ENCODE results near the gene INPP5D.
"Not testable (repeated sequence)": the region's sequence is repeated elsewhere in the genome, so short reads cannot be mapped to it uniquely, and the experiment has no call there.

INPP5D gene

DNA sequence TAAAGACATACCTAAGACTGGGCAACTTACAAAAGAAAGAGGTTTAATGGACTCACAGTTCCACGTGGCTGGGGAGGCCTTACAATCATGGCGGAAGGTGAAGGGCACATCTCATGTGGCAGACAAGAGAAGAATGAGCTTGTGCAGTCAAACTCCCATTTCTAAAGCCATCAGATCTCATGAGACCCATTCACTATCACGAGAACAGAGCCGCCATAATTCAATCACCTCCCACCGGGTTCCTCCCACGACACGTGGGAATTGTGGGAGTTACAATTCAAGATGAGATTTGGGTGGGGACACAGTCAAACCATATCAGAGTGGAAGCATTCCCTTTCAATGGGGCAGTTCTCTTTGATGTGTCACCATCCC is 39.7 kb downstream of the INPP5D start:
- DNase-seq, result not testable (repeated sequence)

DNA sequence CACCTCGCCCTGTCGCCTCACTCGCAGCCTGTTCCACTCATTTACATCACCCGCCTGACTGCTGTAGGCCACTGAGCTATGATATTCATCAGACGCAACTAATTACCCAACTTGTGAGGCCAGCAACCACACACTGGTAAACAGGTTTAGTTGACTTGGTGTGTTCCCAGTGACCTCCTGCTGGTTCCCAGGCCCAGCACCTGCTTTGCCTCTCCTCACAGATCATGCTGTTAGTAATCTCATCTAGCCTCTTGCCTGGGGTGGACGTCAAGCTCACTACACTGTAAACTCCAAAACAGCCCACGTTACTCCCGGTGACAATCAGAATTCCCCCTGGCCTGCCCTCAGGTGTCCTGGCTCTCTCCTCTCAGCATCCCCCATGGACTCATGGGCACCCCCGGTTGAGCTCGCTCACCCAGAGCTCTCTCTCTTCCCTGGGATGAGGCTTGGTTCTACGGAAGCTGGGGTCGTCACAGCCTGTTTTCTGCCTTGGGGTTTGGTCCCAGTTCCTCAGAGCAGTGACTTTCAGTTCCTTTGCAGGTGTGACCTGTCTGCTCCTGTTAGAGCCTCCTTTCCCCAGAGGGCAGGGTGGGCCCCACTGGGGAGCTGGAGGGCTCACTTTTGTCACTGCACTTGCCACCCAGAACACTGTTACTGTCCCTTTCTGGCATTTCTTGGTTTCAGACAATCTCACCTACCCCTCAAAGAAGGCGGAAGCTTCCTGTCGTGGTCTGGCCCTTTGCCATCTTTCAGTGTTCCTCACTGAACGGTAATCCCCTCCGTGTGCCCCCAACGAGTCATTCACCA is 40.3 kb downstream of the INPP5D start:
- peak; percentile 66 to 79 for DNase-seq

DNA sequence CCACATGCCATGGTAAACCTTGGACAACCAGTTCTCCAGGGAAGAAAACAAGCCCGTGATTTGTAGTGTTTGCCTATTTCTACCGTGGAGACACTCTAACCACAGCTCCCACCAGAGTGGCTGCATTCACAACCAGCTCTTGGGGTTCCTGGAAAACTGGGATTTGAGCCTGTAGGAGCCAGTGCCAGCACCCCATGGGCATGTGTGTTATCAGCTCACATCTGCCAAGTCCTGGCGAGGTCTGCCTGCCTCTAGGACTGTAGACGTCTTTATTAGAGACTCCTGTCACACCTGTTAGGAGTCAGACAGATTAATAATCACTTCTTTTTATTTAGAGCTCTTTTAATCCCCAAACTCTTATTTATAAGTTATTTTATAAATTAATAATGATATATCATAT is 41.0 kb downstream of the INPP5D start:
- no peak for DNase-seq

DNA sequence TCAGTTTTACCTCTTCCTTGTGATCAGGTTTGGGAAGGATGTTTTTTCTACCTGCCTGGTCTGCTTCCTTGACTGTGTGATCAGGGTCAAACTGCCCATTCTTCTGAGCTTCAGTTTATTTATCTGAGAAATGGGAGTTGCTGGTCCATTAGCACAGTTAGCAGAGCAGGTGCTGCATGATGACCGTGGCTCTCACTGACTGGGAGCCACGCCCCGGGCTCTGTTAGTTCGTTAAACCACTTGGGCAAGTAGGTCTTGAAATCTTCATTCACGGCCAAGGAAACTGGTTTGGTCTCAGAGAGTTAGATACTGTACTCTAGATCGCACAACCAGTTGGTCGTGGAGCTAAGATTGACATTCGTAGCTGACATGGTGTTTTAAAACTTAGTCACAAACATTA is 41.7 kb downstream of the INPP5D start:
- no peak for DNase-seq

DNA sequence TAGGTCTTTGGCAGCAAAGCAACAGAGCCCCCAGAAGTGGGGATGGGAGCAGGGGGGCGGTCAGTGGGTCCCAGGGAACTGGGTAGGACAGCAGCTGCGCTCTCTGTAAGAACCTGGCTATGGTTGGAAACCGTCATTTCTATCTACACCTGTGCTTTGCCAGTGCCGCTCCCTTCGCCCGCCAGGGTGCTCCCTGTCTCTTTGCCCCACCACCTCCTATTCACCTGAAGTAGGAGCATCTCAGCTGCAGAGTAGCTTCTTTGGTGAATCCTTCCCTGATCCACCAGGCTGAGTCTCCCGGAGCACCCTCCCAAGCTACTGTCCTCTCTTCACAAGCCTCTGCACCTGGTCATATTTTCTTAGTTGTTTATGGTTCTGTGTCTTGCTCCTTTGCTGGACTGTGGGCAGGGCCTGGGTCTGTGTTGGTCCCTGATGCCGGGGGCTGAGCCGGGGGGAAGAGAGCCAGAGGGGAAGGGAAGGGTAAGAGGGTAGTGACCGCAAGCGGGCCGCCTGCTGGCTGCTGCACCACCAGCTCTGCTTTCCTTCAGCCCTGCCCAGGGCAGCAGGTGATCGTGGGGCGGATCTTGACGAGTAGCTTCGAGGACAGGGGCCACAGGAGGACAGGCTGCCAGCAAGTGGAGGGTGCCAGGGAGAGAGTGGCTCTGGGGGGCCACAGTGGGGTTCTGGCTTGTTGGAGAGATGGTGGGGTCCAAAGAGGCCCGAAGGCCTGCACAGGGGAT is 45.2 kb downstream of the INPP5D start:
- DNase-seq, result no peak

DNA sequence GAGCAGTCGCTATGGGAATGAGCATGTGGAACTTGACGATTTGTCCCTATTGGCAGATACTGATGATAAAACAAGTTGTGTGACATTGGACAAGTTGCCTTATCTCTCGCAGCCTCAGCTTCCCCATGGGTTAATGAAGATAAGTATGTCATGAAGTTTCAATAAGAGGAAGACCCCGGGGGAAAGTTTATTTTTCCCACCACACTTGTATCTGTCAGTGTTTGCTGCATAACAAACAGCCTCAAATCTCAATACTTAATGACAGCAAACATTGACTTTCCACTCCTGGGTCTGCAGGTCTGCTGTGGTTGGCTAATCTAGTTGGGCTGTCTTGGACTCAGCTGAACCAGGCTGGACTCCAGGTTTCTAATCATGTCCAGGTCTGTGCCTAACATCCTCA is 45.8 kb downstream of the INPP5D start:
- DNase-seq, result no peak

DNA sequence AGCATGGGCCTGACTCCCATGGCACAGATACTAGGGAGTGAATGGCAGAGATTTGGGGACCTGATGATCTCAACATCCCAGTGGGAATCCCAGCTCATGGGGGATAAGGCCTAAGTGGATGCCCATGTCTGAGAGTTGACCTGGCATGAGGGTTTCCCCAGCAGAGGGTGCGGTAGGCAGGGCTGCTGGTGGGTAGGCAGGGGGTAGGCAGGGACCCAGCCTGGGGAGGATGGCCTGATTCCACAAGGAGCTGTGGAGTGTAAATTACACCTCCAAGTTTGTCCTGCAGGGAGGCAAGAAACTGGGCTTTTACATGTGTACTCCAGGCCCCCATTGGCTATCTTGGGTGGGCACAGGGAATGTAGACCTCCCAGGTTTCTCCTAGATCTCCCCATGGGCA is 46.9 kb downstream of the INPP5D start:
- no peak for DNase-seq

DNA sequence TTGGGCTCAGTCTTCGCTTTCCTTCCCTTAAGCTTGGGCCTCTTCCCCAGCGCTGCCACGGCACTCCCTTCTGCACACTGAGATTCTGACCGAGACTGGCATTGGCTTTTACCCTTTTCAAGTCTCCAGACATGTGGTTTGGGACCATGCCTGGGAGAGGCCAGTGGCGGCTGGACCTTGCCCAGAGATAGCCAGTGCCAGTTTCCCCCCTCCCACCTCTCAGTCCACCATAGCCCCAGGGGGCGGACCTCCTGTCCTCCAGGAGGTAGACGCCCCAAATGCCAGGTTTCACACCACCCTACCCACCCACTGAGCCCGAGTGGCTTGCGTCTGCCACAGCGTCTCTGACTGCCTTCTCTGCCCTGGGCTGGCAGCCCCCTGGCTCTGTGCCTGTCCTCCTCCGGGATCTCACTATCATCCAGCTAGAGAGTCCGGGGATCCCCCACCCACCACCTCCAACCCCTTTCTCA is 47.7 kb downstream of the INPP5D start:
- no peak for DNase-seq

DNA sequence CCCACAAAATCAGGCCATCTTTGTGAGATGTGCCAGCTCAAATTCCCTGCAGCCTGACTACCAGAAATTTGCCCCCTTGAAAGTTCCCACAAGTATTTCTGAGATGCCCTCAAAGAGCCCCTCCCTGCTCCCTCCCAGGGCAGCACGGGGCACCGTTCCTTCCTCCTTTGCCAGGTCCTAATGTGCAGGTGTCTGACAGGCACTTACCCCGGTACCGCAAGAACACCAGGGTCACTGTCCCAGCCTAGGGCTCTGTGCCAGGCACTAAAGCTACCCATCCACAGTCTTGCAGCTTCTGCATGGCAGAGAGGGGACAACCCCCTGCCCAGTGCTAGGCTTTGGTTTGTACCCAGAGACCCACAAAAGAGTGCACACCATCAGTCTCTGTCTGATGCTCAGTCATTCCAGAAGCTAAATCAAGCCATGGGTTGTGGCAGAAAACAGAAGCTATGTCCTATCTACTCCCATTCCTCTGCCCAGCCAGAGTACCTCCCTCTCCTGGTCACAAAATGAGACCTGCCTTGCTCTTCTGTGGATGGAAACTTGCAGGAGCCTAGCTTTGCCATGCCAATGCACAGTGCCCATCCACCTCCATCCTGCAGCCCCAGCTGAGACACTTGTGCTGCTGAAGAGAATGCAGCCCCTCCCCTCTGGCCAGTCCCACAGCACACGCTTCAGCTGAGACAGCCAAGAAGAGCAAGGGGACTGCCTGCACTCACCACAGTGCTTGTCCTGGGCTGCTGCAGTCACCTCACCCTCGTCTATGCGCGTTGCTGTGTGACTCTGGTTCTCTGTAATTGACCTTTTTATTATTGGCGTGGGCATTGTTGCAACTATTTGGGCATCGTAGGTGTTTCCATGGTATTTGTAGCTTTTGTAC is 48.7 kb downstream of the INPP5D start:
- no peak for DNase-seq

DNA sequence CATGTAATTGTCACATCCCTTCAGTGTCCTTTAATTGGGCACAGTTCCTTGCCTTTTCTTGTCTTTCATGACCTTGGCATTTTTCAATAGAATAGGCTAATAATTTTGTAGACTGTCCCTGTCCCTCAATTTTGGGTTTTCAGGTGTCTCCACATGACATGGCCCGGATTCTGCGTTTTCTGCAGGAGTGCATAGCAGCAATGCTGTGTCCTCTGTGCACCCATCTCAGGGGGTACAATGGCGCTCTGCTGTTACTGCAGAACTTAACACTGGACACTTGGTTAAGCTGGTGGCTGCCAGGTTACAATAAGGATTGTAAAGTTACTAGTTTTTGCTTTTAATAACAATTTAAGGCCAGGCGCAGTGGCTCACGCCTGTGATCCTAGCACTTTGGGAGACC is 51.3 kb downstream of the INPP5D start:
- DNase-seq, result no peak

DNA sequence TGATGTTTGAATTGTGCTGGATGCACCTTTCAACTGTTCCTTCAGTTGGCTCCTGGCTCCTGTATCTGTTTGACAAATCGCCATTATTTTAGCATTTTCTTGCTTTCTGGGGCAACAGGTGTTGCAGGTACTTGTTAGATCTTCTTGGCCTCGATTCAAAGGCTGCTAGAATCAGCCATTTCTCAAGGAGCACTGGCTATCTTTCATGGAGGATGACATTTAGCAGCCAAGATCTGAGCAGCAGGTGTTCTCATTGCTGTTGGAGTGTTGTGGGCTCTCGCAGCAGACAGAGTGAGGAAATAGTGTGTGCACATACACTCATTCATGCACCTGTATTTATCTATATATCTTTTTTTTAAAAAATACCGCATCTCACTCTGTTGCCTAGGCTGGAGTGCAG is 52.2 kb downstream of the INPP5D start:
- DNase-seq, result no peak

DNA sequence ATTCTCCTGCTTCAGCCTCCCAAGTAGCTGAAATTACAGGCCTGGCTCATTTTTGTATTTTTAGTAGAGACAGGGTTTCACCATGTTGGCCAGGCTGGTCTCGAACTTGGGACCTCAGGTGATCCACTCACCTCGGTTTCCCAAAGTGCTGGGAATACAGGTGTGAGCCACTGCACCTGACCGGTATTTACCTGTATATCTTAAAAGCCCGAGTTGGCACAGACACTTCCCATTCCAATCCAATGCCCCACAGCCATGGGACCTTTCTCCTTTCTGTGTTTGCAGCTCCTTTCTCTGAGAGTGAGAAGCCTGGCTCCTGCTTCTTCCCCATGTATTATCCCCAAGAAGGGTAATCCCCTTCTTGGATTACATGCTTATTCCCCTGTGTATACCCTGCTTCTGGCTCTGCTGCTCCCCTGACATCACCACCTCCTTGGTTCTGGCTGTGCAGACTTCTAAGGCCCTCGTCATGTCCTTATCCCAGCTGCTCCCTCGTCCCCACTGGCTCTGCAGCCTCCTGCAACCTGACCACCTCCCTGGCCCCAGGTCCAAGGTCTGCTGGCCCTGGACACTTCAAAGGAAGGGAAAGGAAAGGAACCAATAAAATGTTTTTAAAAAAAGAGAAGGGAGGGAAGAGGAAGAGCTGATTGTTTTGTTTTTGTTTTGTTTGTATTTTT is 52.8 kb downstream of the INPP5D start:
- no peak for DNase-seq

DNA sequence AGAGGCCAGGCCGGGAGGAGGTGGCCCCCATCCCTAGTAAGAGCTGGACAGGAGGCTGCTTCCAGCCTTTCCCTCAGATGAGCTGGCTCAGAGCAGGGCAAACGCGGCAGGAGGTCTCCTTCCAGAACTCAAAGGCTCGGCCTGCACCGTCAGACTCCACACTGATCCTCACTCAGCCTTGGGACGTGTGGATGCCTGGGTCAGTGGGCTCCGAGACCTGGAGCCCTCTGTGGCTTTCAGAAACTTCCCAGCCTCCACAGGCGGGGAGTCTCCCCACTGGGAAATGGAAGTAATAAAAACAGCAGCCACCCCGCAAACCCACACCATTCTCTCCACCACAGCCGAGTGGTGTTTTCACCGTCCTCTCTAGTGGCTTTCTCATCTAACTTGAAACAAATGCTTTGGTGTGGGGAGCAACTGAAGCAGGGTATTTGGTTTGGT is 54.3 kb downstream of the INPP5D start:
- no peak for DNase-seq

DNA sequence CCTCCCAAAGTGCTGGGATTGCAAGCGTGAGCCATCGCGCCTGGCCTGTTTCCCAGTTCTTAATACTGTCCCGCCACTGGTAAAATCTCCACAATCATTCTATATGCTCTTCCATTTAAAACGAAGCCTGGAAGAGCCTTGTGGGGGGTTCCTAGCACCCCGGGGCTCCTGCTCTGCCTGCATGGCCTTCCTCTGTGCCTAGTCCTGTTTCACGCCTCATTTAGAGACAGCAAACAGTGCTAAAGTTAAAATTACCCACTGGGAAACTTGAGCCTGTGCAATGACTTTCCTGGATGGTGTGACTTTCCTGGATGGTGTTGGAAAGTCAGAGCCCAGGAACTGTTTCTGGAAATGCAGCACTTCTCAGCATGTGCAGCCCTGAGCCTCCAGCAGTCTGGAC is 55.0 kb downstream of the INPP5D start:
- no peak for DNase-seq

DNA sequence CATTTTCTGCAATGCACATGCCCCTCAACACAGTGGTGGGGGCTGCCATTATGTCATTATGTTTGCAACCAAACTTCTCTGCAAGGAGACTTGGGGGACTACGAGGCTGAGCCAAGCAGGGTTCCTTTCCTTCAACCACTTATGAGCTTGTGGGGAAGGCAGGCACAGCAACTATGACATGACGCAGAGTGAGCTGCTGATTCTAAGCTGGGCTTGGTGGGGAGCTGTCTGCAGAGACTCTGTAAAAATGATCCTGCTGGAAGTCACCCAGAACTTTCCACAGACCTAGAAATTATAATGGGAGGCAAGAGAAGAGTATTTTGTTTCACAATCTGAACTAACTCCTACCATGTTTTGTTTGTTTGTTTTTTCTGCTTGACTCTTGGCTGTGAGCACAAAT is 55.6 kb downstream of the INPP5D start:
- no peak for DNase-seq

DNA sequence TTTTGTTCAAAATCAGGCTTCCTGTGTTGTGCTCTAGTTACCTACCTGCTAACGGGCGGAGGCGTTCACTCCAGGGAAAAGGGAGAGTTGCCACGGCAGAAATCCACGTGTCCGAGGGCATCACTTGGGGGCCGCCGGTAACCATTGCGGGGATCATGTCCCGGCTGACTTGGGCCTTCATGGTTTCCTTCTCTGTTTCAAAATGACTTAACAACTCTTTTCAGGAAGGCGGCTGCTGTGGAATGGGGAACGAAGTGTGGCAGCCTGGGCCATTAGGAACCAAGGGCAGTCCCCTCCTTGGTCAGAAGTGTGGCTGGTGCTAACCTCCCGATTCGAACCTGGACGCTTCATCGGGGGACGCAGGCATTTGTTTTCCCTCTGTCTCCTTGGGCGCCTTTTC is 56.8 kb downstream of the INPP5D start:
- DNase-seq, result no peak

DNA sequence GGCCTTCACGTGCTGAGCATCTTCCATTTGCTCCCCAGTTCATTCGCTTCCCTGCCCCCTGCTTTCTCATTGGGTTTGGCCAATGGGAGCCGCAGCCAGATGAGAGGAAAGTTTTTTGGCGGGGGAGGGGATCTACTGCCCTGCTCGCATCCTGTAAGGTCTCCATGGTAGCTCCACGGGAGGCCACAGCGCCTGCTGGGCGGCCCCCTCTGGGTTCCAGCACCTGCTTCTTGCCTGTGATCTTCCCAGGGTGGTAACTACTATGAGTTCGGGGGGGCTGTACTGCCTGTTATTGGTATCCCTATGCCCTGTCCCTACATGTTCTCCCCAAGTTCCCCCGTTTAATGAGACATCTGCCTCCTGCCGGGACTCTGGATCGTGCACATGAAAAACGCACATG is 57.2 kb downstream of the INPP5D start:
- no peak for DNase-seq

DNA sequence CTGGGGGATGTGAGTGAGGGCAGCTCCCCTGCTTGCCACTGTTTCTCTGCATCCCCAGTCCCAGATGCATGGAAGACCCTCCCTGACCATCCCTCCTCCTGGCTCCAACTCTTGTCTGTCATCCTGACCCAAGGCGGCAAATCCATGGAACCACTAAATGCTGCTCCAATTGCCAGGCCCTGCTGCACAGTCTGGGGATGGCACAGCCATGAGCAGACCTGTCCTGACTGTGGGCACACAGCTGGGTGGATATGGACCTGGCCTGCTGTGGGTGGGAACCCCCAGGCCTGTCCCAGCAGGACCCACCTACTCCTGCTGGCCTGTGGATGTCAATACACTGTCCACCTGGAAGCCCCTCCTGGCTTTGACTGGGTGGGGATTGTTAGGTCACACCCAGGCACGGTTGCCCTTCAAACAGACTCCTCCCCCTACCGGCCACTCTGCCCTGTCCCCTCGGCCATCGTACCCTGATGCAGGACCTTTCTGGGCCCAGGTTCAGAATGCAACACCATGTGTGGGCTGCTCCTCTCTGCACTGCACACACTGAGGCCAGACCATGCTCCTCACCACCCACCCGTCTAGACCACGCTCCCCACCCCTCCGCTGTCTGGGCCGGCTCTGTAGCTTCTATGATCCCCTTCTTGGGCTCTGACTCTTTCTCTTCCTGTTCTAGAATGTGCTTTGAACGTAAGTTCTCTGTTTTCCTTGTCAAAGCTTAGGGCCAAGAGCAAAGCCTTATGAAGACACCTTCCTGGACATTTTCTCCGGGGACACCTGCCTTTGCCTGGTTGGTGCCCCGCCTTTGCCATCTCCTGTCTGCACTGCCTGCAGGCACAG is 57.9 kb downstream of the INPP5D start:
- no peak for DNase-seq

DNA sequence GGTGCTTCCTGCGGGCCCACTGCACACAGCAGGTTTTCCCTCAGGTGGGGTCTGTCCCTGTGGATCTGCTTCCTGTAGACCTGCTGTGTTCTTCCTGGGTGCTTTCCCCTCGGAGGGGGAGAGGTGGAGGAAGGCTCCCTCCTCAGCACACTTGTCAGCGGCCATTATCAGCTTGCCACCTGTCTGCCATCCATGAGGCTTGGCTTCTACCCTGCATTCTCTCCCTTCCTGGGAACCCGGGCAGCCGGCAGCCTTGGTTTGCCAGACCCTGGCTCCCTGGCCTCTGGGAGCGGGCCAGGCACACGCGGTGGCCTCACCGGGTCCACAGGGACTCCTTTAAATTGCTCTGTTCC is 58.5 kb downstream of the INPP5D start:
- DNase-seq, result no peak

DNA sequence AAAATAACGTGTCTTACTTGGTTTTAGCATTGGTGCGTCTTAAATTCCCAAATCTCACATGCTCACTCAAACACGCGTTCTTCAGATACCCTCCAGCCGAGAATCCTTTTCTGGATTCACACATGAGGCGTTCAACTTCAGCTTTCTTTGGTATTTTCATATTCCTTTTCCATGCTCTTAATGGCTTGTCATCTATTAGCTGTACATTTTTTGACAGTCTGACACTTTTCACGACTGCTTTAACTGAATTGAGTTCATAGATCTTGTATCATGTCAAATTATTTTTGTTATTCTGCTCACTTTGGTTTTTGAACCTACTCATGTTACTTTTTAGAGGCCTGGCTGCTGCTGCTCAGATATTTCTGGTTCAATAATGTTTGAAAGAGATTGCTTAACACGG is 59.0 kb downstream of the INPP5D start:
- no peak for DNase-seq

DNA sequence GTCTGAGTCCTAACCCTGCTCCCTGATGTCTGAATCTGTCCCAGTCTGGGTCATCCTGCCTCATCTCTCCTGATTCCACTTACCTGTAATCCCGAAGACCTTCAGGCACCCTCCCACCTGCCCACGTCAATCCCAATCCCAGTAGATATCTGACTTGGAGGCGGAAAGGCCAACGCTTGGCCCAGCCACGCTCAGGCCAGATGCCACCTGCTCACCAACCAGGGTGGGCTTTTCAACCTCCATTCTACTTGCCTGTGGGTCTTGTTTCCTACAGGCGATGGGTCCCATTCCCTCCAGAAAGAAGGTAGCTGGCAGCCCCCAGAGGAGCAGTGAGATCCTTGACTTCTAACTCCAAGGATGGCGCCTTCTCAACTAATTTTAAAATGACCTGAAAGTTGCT is 59.7 kb downstream of the INPP5D start:
- DNase-seq, result no peak

DNA sequence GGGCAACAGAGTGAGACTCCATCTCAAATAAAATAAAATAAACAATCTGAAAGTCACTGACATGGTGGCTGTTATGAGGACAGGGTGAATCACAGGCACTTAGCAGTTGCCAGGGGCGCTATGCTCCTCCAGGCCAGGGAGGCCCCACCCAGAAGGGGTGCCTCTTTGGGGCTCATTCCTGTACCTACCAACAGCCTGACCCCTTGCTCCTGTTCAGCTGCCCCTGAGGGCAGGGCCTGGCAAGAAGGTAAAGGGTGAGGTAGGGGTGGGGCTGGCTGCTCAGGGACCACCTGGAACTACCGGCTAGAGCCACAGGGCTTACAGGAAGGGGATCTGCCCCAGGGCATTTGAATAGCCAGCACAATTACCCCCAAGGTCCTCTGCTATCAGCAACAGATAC is 60.3 kb downstream of the INPP5D start:
- no peak for DNase-seq

All from CD4-positive, alpha-beta T cell treated with Interleukin-1 beta for 1 hour (primary cell).